DOHH2 (cell line): ENCODE results near the gene POC1B.

Source experiments
- H3F3A ChIP-seq: fragments of 200-600 bp; sonication (generic), shearing (Covaris generic); 2 replicates; pipeline ENCODE4 v1.6.0; 2016; ENCODE audit warnings: antibody characterized with exemption, mild to moderate bottlenecking; ENCODE audit not compliant: control insufficient read depth, insufficient read depth
- H3K27ac ChIP-seq: fragments of 200-600 bp; sonication (generic); 2 replicates; pipeline ENCODE4 v1.5.1; 2014; ENCODE audit warnings: low read depth, mild to moderate bottlenecking, low read length, moderate library complexity
- H3K27me3 ChIP-seq: fragments of 200-600 bp; sonication (generic); 2 replicates; pipeline ENCODE4 v1.6.1; 2014; ENCODE audit warnings: mild to moderate bottlenecking, low read length, mixed read lengths; ENCODE audit not compliant: control insufficient read depth
- H3K36me3 ChIP-seq: fragments of 200-600 bp; sonication (generic); 2 replicates; pipeline ENCODE4 v1.6.1; 2014; ENCODE audit warnings: mild to moderate bottlenecking, low read length, moderate library complexity, mixed read lengths; ENCODE audit not compliant: control insufficient read depth
- H3K4me1 ChIP-seq: fragments of 200-600 bp; sonication (generic); 2 replicates; pipeline ENCODE4 v1.6.1; 2014; ENCODE audit warnings: mild to moderate bottlenecking, low read length, mixed read lengths; ENCODE audit not compliant: control insufficient read depth
- H3K4me2 ChIP-seq: fragments of 200-600 bp; sonication (generic); 2 replicates; pipeline ENCODE4 v1.6.0; 2014; ENCODE audit warnings: mild to moderate bottlenecking, low read length, moderate library complexity
- H3K4me3 ChIP-seq: fragments of 200-600 bp; sonication (generic); 2 replicates; pipeline ENCODE4 v1.5.1; 2014; ENCODE audit warnings: mild to moderate bottlenecking, low read length, mixed read lengths
- H3K79me2 ChIP-seq: fragments of 200-600 bp; sonication (generic); 2 replicates; pipeline ENCODE4 v1.6.1; 2014; ENCODE audit warnings: mild to moderate bottlenecking, low read length, mixed read lengths; ENCODE audit not compliant: control insufficient read depth
- H3K9me2 ChIP-seq: fragments of 200-600 bp; sonication (generic); replicated peaks from 2 replicates; pipeline ENCODE4 v1.6.1; 2014; ENCODE audit warnings: mild to moderate bottlenecking, low read length, mixed read lengths; ENCODE audit not compliant: control insufficient read depth
- H3K9me3 ChIP-seq: fragments of 200-600 bp; sonication (generic); 2 replicates; pipeline ENCODE4 v1.6.1; 2014; ENCODE audit warnings: antibody characterized with exemption, low read length, mixed read lengths; ENCODE audit not compliant: control insufficient read depth, insufficient read depth
- H4K20me1 ChIP-seq: fragments of 200-600 bp; sonication (generic); 2 replicates; pipeline ENCODE4 v1.6.0; 2014; ENCODE audit warnings: low read depth, mild to moderate bottlenecking, antibody characterized with exemption, low read length, moderate library complexity; ENCODE audit not compliant: control insufficient read depth, insufficient read depth
- CTCF ChIP-seq: fragments of 200-600 bp; sonication (generic); IDR thresholded peaks from one replicate; pipeline ENCODE4 v1.5.1; 2014; ENCODE audit warnings: antibody characterized with exemption, mild to moderate bottlenecking, low read depth, low read length; ENCODE audit not compliant: poor library complexity, severe bottlenecking
- EZH2phosphoT487 ChIP-seq: fragments of 200-600 bp; sonication (generic); IDR thresholded peaks from 2 replicates; pipeline ENCODE4 v1.6.1; 2017; ENCODE audit warnings: borderline replicate concordance, mild to moderate bottlenecking, antibody characterized with exemption, low read length, moderate library complexity, mixed read lengths

The POC1B gene

GRCh38 chr12:89486264-89486663 lies 39.6 kb downstream of the POC1B start:
- H3K36me3 ChIP-seq = peaks cover 6% of the 10 kb centered on the region; the same call in 1 of the 2 replicates
- no peaks in the 10 kb centered on the region for H3K9me3 ChIP-seq
- H3K9me2 ChIP-seq = no peaks in the 10 kb centered on the region
- TF ChIP-seq CTCF (no peak), EZH2phosphoT487 (no peak)
- H3K4me1 ChIP-seq = no peaks in the 10 kb centered on the region
- H3K4me3 ChIP-seq = no peak overlapping the region
- no peaks in the 10 kb centered on the region for H3F3A ChIP-seq
- H3K79me2 ChIP-seq = no peaks in the 10 kb centered on the region
- no peak overlapping the region for H3K27ac ChIP-seq
- H4K20me1 ChIP-seq = no peaks in the 10 kb centered on the region
- H3K4me2 ChIP-seq = no peak overlapping the region
- no peaks in the 10 kb centered on the region for H3K27me3 ChIP-seq

GRCh38 chr12:89484470-89484869 lies 41.4 kb downstream of the POC1B start:
- peaks cover 6% of the 10 kb centered on the region; the same call in 1 of the 2 replicates for H3K36me3 ChIP-seq
- no peak overlapping the region for H3K27ac ChIP-seq
- H3K9me3 ChIP-seq = no peaks in the 10 kb centered on the region
- TF ChIP-seq CTCF = no peak
- H3K4me3 ChIP-seq = no peak overlapping the region
- H3K9me2 ChIP-seq = no peaks in the 10 kb centered on the region
- H4K20me1 ChIP-seq = no peaks in the 10 kb centered on the region
- no peaks in the 10 kb centered on the region for H3K79me2 ChIP-seq
- H3K27me3 ChIP-seq = no peaks in the 10 kb centered on the region
- no peaks in the 10 kb centered on the region for H3K4me1 ChIP-seq
- H3K4me2 ChIP-seq = no peak overlapping the region
- H3F3A ChIP-seq = no peaks in the 10 kb centered on the region

- Histone ChIP-seq H3K27ac (no peak overlapping the region), H3K4me1 (no peaks in the 10 kb centered on the region), H3K4me3 (no peak overlapping the region), H3K4me2 (no peak overlapping the region), H3K9me2 (no peaks in the 10 kb centered on the region), H3K27me3 (no peaks in the 10 kb centered on the region), H3K36me3 (no peaks in the 10 kb centered on the region), H4K20me1 (no peaks in the 10 kb centered on the region), H3F3A (no peaks in the 10 kb centered on the region), H3K79me2 (no peaks in the 10 kb centered on the region), H3K9me3 (no peaks in the 10 kb centered on the region)
- TF ChIP-seq CTCF = no peak
- TF ChIP-seq EZH2phosphoT487 = no peak
These were observed 44.5 kb downstream of the POC1B start for GRCh38 chr12:89481213-89481914.
